DMS153 treated with DMSO at 0.1 percent for 48 hours (cell line): ENCODE data around the gene CPAMD8.
"Not testable (repeated sequence)": the region's sequence is repeated elsewhere in the genome, so short reads cannot be mapped to it uniquely, and the experiment has no call there.

Source experiments
- DNase-seq: peaks from one replicate; lab custom pipeline; 2025; ENCODE audit not compliant: unreplicated experiment; lab: John Stamatoyannopoulos, UW

Gene CPAMD8

DNA sequence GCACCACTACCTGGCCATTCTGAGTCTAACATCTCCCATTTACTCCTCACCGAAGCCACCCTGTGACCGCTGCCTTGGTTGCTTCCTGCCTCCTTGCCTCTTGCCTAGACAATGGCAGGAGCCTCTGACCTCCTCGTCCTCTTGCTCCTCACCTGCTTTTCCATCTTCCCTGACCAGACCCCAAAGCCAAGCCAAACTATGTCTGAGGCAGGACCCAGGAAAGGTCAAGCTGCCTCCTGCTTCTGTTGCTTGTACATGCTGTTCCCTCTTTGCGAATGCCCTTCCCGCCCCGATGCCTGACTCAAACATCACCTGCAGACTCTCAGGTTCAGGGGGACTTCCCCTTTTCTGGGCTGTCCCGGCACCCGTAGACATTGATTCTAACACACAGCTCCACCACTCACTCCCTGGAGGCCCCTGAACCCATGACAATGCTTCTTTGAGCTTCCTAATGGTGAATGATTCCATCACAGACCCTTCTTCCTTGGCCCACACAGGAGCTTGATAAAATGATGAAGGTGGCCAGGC, 77.0 kb downstream of the CPAMD8 start:
- no peak for DNase-seq

DNA sequence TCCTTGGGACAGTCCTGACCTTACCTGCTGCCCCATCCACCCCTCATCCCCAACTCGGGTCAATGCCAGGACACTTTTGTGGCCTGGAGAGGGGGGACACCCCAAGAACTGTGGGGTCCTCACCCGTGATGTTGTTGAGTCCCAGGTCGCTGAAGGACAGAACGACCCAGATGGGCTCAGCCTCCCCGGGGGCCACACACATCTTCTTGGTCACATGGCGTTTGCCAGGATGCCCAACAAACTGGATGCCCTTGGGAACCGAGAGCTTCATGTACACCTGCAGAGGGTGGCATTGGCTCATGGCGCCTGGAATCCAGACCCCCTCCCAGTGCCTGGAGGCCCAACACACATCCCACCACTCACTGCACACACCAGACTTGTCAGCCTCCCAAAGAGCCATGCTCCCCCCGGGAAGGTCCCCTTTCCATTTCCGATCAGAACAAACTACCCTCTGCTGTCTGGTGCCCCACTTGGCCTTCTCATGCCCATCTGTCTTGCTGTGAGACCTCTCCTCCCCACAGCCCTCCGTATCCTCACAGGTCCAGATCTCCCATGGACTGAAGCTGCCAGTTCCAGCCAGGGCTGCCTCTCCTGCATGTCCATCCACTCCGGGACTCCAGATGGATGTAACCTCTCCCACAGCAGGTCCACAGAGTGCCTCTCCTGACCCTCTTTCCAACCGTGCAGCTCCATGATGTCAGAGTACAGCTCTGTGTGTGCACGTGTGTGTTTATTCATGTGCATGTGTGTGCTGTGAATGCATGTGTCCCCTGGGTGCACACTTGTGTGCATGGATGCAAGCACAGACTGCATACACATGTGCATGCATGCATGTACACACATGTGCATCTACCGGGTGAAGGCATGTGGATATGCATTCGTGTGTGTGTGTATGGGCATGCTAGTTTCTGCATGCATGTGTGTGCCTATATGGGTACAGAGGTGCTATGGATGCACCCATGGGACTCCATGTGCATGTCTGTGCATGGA, 79.4 kb downstream of the CPAMD8 start:
- DNase-seq = no peak

DNA sequence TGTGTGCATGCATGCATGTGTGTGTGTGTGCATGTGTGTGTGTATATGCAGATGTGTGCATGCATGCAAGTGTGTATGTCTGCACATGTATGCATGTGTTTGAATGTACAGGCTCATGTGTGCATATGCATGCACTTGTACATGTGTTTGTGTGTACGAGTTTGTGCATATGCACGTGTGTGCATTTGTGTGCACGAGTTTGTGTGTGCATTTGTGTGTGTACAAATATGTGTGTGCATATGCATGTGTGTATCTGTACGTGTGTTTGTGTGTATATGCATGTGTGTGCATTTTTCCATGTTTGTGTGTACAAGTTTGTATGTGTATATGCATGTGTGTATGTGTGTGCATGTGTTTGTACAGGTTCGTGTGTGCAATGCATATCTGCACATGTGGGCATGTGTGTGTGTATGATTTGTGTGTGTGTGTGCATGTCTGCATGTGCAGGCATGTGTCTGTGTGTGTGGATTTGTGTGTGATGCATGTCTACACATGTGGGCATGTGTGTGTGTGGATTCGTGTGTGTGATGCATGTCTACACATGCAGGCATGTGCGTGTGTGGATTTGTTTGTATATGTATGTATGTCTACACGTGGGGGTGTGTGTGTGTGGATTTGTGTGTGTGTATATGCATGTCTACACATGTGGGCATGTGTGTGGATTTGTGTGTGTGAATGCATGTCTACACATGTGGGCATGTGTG, 80.7 kb downstream of the CPAMD8 start:
- no peak for DNase-seq

DNA sequence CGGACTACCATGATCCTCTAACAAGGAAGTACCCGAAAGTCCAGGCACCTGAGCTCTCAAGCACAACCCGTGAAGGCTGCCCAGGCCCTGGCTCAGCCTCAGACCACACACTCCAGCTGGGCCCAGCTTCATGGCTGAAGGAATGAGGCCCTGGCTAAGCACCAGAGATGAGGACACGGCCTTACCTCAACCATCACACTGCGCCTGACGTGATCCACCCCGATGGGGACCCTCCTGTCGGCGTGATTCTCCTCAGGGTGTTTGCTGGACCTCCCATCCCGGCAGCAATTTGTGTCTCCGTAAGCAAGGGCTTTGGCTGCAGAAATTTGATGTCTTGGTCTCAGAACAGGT, 81.3 kb downstream of the CPAMD8 start:
- no peak for DNase-seq

DNA sequence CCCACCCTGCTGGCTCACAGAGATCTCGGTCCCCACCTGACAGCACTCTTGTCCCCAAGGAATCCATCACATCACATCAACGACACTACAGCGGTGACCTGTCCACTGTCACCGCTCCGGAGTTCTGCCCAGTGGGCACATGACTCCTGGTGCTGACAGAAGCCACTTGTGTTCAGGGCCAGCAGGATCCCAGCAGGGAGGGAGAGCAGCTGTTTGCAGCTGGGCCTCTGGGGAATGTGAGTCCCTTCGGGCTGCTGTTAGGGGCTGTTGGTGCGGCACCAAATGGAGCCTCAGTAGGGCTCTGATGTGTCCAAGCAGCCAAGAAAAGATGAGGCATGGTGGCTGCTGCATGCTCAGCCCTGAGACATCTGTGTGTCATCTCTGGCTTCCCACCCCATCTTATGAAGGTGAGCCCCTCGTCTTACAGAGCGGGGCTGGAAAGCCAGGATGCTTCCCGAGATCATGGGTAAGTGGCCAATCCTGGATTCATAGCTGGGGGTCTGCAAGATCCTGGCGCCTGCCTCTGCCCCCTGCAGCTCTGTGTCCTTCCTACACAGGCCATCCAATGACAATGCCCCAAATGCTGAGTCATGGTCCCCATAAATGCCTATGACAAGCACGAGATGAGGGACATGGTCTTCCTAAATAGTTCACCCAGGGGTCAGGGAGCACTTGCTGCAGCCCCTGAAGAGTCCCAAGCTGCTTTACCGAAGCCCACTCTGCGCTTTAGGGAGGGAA, 81.8 kb downstream of the CPAMD8 start:
- no peak for DNase-seq

DNA sequence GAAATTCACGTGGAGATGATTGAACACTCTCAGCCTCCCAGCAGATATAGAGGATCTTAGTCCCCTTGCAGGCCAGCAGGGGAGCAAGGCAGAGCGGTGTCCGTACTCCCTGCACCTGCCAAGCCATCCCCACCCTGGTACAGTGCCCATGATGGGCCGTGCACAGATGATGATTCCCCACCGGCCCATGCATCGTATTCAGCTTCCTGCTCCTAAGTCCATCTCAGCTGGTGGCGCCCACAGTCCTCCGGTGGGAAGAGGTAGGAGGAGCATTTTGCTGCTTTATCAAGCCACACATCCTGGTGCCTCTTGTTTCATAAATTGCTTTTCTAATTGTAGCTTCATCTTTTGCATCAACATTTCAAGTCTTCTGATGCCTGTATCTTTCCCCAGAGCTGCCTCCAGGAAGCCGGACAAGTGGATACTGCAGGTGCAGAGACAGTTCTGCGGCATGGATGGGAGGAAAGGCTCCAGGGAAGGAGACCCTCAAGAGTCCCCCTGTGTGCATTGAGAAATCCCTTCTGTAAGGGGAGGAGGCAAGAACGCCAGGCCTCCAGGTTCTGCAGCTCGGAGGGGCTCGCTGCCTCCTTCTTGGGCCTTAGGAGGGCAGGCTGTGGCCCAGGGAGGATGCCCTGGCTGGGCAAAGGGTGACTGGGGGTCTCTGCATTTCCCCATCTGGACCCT, 82.5 kb downstream of the CPAMD8 start:
- DNase-seq = no peak

DNA sequence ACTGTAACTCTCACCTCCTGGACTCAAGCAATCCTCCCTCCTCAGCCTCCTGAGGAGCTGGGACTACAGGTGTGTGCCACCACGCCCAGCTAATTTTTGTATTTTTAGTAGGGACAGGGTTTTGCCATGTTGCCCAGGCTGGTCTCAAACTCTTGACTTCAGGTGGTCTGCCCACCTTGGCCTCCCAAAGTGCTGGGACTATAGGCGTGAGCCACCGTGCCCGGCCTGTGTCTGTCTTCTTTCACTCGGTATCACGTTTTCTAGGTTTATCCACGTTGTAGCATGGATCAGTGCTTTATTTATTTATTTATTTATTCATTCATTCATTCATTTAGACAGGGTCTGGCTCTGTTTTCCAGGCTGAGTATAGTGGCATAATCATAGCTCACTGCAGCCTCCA, 83.5 kb downstream of the CPAMD8 start:
- DNase-seq = not testable (repeated sequence)

DNA sequence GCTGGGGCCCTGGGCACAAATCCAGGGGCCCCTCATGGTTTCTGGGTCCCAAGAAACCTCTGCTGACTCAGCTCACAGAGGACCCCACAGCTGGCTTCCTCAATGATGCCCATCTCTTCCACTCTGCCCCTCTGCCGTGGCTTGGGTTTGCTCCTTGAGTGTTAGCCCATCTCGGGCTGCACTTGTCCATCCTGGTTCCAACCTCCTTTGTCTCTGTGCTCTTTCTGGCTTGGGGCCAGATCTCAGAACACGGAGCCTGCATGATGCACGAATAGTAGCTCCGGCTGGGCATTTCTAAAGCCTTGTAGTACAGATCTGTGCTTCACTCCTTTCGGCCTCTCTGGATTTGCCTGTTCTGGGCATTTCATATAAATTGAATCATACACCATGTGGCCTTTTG, 84.0 kb downstream of the CPAMD8 start:
- no peak for DNase-seq

DNA sequence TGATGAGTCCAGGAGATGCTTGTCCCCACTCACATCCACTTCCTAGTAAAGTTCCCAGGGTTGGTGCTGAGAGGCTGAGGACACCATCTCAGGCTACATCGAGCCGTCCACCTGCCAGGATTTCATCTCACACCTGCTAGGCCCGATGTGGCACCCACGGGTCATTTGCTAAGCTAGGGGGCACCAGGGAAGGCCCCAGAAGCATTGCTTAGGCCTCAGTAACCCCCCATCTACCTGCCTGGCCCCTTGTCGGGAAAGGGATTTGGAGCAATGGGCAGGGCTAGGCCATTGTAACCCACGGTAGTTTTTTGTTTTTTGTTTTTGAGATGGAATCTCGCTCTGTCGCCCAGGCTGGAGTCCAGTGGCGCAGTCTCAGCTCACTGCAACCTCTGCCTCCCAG, 86.0 kb downstream of the CPAMD8 start:
- no peak for DNase-seq

DNA sequence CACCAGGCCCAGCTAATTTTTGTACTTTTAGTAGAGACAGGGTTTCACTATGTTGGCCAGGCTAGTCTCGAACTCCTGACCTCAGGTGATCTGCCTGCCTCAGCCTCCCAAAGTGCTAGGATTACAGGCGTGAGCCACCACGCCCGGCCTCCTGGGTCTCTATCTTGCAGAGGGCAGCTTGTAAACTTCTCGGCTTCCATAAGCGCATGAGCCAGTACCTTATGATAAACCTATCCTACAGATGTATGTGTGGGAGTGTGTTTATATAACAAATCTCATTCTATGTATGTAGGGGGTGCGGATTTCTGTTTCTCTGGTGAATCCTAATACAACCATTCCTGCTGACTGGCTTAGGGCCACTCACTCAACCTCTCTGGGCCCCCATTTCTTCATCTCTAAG, 86.5 kb downstream of the CPAMD8 start:
- DNase-seq = not testable (repeated sequence)

DNA sequence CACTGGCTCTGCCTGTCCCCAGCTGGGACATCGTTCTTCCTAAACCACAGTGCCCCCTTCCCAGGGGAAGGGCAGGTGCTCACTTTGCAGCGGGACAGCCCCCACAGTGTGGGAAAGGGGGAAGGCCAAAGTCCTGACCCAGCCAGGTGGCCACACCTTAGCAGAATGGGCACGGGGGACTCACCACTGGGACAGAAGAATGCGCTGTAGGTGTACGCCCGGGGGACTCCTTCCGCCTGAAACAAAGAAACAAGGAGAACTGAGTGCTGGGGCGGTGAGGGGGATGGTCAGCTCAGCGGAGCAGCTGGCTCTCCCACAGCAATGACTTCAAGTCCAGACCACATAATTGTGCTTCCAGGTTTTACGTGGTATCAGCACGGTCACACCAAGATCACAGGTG, 88.4 kb downstream of the CPAMD8 start:
- no peak for DNase-seq

DNA sequence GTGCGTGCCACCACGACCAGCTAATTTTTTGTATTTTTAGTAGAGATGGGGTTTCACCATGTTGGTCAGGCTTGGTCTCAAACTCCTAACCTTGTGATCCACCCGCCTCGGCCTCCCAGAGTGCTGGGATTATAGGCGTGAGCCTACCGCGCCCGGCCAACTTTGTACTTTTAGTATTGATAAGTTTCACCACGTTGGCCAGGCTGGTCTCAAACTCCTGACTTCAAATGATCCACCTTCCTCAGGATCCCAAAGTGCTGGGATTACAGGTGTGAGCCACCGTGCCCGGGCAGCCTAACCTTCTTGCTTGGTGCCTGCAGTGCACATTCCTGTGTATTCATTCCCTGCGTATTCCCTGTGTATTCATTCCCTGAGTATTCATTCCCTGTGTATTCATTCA, 88.8 kb downstream of the CPAMD8 start:
- not testable (repeated sequence) for DNase-seq

DNA sequence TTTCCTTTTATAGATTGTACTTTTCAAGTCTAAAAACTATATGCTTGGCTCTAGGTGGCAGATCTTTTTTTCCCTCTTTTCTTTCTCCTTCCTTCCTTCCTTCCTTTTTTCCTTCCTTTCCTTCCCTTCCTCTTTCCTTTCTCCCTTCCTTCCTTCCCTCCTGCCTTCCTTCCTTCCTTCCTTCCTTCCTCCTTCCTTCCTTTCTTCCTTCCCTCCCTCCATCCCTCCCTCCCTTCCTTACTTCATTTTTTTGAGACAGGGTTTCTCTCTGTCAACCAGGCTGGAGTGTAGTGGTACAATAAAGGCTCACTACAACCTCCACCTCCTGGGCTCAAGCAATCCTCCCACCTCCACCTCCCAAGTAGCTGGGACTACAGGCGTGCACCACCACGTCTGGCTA, 89.7 kb downstream of the CPAMD8 start:
- DNase-seq = no peak

DNA sequence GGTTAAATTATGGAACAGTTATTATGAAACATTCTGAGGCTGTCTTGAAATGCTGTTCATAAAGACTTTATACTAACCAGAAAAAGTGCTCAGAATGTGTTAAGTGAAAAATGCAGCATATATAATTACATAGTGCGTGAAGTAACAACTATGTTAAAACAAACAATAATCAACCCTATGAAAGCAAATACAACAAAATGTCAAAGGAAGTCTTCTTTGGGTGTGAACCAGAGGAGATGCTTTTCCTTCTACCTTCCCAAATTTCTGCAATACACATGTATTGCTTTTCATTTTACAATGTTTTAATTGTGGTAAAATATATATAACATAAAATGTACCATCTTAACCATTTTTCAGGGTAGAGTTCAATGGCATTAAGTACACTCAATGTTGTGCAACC, 92.1 kb downstream of the CPAMD8 start:
- DNase-seq = no peak

DNA sequence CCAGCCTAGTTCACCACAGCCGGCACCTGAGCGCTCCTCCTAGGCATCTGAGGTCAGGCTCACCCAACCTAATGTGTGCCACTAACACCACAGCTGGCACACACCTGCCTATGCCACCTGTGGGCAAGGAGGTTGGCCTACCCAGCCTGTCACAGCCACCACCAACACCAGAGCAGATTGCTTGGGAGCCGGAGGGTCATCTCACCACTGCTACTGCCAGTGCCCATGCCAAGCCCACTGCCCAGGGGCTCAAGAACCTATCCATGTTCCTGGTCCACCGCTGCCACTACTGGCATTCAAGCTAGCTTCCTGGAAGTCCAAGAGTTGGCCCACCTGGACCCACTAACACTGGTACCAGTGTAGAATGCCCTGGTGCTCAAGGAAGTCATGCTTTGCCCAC, 95.3 kb downstream of the CPAMD8 start:
- DNase-seq = no peak

DNA sequence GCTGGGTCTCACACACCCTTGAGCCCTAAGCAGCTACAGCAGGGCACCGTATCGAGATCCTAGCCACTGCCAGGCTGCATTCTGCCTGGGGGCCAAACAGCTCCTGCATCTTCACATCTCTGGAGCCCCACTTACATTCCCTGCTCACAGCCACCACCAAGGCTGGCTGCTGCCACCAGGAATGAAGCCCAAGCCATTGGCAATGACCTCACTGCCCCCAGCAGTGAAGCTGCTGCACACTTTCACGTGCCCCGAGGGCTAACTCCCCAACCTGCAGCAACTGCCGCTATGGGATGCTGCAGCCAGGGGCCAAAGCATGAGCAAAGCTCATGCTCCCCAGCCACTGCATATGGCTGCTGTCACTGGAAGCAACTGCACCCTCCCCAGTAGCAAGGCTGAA, 95.9 kb downstream of the CPAMD8 start:
- DNase-seq = no peak

DNA sequence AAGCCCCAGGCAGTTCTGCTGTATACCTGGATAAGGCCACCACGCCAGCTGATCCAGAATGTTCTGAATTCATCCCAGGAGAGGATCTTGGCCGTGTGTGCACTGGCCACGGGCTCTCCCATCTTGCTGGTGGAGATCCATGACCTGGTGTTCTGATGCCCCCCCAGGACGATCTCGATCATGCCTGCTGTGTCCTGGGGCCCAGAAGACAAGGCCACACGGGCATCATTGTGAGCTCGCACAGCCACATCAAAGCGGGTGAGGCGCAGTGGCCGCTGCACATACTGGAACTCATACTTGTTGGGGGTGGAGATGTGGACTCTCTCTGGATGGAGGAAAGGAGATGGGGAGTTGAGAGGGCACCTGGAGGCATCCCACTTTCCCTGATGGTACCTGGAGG, 97.7 kb downstream of the CPAMD8 start:
- DNase-seq = no peak

DNA sequence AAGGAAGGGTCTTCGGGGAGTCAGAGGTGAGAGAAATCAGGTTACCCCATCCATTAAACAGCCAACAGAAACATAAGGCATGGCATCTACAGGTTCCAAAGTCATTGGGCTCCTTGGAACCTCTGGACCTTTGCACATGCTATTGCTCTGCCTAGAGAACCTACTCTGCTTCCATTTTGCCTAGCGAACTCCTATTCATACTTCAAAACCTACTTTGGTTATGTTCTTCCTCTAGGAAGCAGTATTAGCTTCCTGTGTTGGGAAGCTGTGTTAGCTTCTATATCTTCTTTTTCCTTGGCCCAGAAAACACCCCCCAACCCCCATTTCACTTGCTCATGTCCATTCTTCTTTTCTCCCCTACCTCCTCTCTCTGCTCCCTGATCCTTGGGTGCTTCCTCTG, 98.3 kb downstream of the CPAMD8 start:
- no peak for DNase-seq

DNA sequence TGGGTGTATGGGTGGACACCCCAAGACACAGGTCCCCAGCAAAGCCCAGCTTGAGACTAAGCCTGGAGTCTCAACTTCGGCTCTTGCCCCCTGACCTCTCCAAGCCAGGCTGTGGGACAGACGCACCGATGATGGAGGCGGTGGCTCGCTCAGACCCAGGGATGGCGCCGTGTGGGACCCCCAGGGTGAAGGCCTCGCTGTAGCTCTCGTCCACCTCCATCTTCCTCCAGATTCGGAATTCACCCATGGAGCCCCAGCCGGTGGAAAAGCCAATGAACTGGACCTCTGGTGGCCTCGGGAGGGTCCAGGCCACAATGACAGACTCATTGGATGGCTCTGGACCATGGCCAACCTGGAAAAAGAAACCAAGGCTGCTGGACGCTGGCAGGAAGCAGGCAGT, 98.7 kb downstream of the CPAMD8 start:
- no peak for DNase-seq

DNA sequence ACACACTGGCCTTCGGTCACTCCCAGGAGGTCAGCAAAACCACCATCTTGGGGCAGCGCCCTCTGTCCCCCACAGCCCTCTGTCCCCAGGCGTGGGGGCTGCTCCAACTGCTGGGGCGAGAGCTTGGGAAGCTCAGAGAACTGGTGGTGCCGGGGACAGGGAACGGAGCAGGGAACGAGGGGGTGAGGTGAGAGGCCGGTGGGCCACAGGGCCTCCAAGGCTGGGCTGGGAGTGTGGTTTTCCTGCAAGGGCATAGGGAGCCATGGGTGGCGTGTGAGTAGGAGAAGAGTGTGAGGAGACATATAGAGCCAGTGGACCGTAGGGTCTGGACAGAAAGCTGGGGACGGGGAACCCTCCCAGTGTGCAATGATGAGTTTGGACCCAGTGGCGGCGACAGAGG, 103.7 kb downstream of the CPAMD8 start:
- no peak for DNase-seq

DNA sequence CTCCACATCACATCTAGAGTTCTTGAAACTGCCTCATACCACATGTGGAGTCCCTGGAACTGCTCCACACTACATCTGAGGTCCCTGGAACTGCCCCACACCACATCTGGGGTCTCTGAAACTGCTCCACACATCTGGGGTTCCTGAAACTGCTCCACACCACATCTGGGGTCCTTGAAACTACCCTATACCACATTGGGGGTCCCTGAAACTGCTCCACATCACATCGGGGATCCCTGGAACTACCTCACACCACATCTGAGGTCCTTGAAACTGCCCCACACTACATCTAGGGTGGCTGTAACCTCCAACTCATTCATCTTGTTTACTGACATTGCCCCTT, 104.0 kb downstream of the CPAMD8 start:
- DNase-seq = no peak
